Omental fat pad (tissue), 4 donors: ENCODE results near the gene VMP1. TPM values are rescaled to one million over a fixed set of nuclear protein-coding genes. Genes with fewer than 3 reads are reported as not detected.

Source experiments
- ATAC-seq: fragments of 150-250 bp; one replicate; pipeline ENCODE4 v1.9.1; 2016; ENCODE audit warnings: mild to moderate bottlenecking, moderate library complexity; ENCODE audit not compliant: low FRiP score
- DNase-seq: peaks from one replicate; pipeline ENCODE4 v3.0.0-alpha.2; 2019; ENCODE audit warnings: low spot score
- CTCF ChIP-seq, 3 donors: fragments of 450-650 bp; IDR thresholded peaks; one replicate each; pipeline ENCODE4 v1.5.1; 2016 to 2017; ENCODE audit warnings: antibody characterized with exemption in 3 of 3, mild to moderate bottlenecking in 3 of 3, moderate library complexity in 2 of 3
- total RNA-seq, 4 donors: library from RNA; depleted of rRNA; stranded (reverse); fragments of >200 nt; gene quantifications; one replicate each; pipeline ENCODE4 v1.1.0, GENCODE V29; 2016

Gene VMP1
- total RNA-seq, 4 donors from 2014 or later = 169 to 476 (median 278) TPM

DNA sequence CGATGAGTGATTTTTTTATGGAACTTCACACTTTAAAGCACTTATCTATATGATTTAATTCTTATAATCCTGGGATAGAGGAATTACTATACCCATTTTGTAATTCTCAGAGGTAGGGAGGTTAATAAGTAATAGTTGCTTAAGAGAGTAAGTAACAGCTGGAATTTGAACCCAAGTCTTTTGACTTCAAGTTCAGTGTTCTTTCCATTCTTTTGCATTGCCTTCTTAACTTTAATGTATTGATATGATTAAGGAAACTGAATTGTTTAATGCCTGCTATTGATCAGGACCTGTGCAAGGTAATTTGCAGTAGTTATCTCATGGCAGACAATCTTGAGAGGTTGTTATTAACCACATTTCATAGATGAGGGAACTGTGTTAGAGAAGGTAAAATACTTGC lies 106.8 kb downstream of the VMP1 start:
- ATAC-seq = no peak
- DNase-seq = no peak
- TF ChIP-seq CTCF (IDR thresholded peaks at IDR 0.05) = no peak

DNA sequence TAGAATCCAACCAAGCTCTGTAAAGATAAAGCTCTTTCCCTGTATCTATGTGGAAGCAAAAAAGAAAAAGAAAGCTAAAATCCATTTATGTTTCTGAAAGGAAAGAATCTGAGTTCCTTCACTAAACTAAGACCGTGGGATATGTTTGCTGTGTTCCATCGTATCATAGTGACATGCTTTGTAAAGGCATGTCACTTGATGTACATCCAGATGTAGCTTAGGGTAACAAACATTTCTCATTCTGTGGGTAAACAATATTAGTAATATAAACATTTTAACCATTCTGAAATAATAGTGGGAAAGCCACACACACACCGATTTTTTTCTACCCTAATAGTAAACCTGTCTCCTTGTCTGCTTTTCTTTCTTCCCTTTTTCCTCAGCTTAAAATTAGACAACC lies 107.2 kb downstream of the VMP1 start:
- TF ChIP-seq CTCF (IDR thresholded peaks at IDR 0.05) = no peak
- DNase-seq = no peak
- ATAC-seq = no peak

GRCh38 chr17:59815965-59816364 lies 108.5 kb downstream of the VMP1 start:
- ATAC-seq (no peak), DNase-seq (no peak)
- no peak for TF ChIP-seq CTCF (IDR thresholded peaks at IDR 0.05)

DNA sequence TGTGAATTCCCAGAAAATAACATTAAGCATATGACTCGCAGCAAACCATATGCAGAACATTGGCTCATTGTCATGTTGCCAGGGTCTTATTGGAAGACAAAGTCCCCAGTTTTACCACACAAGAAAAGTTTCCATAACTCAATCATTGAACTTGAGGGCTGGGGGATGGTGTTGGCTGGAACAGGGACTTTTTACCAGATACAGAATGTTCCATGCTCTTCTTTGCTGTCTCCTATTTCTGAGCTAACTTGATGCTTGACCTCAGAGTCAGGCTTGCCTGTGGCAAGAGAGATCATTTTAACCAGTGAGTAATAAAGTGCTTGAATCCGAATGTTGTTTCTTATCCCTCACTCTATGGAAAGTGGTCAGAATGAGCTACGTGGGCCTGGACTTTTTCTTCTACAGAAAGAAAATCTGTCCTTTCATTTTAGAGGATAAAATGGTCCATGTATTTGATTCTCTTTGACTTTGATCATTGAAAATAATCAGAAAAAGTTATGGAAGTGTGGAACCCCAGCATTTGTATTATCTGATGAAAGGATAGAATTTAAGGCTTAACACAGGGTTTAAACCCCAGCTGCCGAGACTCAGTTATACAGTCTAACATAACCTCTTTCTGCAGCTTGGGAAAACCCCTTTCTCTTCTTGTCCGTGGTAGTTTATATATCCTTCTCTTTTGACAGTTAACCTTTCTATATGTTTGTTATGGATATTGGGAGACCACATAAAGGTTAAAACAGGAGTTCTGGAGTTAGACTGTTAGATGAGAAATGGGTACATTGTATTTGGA lies 118.3 kb downstream of the VMP1 start:
- TF ChIP-seq CTCF (IDR thresholded peaks at IDR 0.05) = no peak
- ATAC-seq = peak; percentile 44
- no peak for DNase-seq

DNA sequence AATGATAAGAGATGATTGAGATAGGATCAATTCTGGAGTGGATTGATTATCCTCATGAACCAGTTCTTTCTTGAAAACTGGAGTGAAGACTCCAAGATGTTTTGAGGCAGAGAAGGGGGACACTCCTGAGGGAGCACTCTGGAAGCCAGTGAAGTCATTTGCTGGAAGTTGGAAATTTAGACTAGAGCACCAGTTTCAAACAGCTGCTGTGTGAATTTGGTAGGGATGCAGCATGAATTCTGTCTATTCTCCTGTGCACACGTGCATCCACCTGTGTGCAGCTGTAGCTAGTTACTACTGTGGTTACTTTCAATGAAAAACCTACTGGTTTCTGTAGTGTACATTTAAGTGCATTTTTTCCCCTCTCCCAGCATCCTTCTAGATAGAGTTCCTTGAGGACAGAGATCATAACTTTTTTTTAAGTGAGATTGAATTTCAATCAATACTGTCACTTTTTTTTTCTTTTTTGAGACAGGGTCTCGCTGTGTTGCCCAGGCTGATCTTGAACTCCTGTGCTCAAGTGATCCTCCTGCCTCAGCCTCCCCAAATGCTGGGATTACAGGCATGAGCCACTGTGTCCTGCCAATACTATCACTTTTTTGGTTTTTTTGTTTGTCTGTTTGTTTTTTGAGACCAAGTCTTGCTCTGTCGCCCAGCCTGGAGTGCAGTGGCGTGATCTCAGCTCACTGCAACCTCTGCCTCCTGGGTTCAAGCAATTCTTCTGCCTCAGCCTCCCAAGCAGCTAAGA lies 119.4 kb downstream of the VMP1 start:
- DNase-seq = no peak
- ATAC-seq = no peak
- no peak for TF ChIP-seq CTCF (IDR thresholded peaks at IDR 0.05)

DNA sequence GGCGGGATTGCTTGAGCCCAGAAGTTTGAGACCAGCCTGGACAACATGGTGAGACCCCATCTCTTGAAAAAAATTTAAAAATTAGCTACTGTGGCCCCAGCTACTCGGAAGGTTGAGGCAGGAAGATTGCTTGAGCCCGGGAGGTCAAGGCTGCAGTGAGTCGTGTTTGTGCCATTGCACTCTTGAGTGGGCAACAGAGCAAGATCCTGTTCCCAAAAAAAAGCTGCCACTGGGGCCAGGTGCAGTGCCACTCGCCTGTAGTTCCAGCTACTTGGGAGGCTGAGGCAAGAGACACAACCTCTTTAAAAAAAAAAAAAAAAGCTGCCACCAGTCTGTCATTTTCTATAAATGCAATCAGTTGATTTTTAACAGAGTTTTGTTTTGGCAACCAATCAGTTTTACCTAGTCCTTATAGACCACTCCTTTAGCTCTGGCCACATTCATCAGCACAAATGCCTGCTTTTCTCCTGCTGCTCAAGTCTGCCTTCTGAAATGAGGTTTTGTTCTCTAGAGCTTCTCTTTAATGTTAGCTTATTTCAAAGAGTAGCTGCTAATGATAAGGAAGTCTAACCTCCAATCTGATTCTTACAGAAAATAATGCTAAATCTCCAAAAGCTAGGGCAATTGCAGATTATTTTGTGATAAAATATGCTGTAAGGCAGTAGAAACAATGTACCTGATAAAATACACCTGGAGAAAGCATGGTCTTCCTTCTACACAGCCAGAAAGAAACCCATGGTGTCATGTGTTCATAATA lies 120.4 kb downstream of the VMP1 start:
- ATAC-seq = no peak
- DNase-seq = no peak
- no peak for TF ChIP-seq CTCF (IDR thresholded peaks at IDR 0.05)
